ENCODE results near the gene LRRC63. TPM values are rescaled to one million over a fixed set of nuclear protein-coding genes. Genes with fewer than 3 reads are reported as not detected.
"Not testable (repeated sequence)": the region's sequence is repeated elsewhere in the genome, so short reads cannot be mapped to it uniquely, and the experiment has no call there.

Gene LRRC63, protein sequence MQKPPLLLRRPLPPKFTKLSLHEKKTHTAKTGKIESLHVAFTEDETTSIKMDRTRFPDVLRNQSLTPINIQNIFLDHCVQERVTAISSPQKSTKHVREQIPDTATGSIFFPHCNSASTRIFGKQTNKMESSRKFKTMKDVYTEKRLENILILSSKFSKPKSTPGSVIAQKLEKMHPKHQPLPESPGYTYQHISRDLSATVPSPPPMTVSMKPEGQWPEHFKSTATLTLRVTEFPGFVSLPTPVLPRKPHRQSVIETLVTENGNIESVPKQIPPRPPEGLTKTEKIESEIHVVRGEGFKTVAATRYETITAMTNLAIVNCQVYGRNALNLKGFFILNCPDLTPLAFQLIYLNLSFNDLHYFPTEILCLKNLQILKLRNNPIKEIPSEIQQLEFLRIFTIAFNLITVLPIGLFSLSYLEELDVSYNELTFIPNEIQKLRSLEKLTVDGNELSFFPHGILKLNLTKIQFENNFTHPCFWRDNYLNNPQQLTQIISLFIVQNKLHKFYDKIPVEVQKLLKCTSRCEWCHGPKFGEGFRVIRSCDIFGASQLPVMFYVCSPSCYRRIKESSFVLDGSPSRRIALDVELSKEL
- total RNA-seq (2014; rRNA removed; shearing (Covaris generic)) = not detected in 2 replicates

DNA sequence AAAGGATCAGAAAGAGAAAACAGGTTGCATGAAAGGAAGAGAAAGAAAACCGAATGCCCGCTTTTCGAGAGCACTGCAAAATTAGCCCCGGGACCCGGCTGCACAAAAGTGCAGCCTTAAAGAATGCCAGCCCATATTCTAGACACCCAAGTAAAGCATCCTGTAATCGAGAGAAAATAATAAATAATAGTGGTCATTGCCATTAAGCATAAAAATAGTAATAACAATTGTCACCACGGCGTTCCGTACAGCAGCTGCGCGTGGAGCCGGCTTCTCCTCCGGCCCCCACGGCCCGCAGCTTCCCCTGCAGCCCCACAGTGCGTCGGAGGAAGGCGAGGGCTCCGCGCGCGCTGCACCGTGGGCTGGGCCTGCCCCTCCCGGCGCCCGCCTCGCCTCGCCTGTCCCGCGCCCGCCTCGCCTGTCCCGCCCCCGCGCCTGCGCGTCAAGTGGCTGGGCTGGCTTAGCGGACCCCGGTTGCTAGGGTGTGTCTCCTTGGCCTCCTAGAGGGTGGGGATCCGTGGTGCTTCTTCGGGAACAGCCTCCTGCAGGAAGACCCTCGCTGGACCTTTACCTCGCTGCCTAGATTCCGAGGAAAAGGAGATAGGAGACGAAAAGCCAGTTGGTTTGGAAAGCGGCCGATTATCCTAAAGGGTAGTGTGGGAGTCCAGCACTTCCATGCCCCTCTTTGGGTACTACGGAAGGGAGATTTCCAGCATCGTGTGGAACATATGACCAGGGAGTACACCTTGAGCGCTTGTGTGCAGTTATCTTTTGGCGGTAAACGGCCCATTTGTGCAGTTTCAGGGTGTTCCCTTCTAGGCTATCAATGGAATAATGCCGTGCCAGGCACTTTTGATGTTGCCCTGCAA lies at the start of gene LRRC63:
Gene LRRC63 (plus strand): TSS at position 446 of the 869 bp plus-strand sequence. CDS start 1,107 bp downstream, outside the sequence.
- in situ Hi-C loops (cut with HindIII; ENCODE audit: low sequenced_read_pairs) = no loop called here
- DNase-seq (ENCODE audit: low spot score) = peak; percentile 6

DNA sequence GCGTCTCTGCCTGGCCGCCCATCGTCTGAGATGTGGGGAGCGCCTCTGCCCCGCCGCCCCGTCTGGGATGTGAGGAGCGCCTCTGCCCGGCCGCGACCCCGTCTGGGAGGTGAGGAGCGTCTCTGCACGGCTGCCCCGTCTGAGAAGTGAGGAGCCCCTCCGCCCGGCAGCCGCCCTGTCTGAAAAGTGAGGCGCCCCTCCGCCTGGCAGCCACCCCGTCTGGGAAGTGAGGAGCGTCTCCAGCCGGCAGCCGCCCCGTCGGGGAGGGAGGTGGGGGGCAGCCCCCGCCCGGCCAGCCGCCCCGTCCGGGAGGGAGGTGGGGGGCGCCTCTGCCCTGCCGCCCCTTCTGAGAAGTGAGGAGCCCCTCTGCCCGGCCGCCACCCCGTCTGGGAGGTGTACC lies 49.0 kb upstream of the LRRC63 start:
- in situ Hi-C loops (cut with HindIII; ENCODE audit: low sequenced_read_pairs); DNase-seq (ENCODE audit: low spot score): not testable (repeated sequence)

DNA sequence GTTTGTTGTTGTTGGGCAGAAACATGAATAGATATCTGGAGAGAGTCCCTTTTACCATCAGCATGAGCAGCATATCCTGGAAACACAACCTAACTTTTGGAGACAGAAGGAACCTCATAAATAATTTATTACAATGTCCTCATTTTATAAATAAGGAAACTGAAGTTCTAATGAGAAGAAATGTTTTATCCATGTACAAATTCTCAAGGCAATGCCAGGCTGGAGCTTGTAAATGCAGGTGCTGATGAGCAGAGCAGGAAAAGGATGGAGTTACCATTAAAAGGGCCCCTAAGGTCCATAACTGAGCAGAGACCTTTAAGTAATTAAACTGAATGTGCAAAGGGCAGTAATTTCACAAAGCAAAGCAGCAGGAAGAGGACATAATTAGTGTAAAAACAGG lies 47.1 kb upstream of the LRRC63 start:
- no peak for DNase-seq (ENCODE audit: low spot score)
- in situ Hi-C loops (cut with HindIII; ENCODE audit: low sequenced_read_pairs) = no loop called here

DNA sequence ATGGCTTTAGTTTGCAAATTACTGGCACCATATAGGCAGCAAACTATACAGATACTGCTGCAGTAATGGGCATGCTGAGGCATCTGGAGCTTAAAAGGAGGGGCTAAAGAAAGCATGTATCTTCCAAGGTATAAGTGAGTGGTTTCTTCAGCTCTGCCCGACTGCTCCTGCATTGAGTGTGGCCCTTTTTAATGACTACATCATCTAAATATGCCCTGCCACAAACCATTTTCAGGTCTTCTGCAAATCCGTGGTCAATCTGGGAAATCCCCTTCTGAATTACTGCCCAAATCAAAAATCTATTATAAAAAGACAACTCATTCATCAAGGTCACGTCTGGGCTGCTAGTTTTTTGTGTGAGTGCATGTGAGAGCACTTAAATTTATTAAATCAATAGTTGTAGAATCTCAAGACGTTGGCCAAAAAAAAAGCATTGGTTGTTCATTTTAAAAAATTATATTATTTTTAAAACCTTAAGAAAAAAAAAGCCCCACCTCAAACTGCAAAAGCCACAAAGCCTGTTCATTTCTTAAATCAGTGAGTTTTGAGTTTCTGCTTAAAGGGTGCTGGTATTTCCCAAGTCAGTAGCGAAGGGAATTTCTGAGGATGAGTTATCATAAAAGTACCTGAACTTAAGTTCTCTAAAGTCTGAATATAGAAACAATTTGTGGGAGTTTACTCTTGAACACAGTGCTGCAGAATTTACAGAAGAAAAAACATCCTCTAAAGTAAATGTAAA lies 46.1 kb upstream of the LRRC63 start:
- no peak for DNase-seq (ENCODE audit: low spot score)
- in situ Hi-C loops (cut with HindIII; ENCODE audit: low sequenced_read_pairs) = no loop called here

DNA sequence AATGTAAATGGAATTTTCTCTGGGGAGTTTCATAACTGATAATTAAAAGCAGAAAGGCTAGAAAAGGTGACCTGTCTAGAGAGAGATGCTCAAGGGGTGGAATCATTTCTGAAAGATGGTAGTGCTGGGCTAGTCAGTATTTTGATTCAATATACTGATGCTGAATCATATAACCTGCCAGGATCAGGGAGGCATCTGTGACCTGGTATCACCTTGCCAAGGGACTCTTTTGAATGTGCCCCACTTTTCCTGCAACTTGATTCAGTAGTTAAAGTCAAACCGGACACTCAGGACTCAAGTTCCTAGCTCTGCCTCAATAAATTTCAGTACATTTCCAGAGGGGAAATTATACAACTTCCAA lies 45.5 kb upstream of the LRRC63 start:
- no peak for DNase-seq (ENCODE audit: low spot score)
- in situ Hi-C loops (cut with HindIII; ENCODE audit: low sequenced_read_pairs) = no loop called here

DNA sequence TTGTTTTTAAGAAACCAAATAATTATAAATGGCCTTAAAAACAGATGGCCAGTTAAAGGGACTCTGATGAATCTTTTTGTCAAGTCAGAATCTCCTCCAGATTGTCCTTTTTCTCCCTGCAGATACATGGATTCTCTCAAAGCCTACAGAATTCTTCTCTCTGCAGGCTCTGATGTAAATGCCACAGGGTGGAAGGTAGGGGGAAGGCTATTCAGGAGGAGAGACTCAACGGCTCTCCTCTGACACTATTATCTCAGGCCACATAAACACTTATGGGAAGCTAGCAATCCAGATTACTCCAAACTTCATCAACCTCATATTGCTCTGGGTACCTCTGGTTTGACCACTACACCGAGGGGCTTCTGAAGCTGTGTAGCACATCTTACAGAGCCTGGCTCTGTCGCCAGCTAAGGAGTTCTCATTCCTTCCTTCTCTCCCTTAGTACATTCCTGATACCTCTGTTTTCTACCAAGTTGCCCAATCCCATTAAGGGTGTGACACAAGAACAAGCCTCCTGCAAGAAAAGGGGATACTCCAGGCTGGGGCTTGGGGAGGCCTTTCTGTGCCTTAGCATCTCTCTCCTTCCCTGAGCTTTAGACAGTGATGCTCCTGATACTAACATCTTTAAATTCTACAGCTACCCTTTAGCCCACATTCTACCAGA lies 44.6 kb upstream of the LRRC63 start:
- in situ Hi-C loops (cut with HindIII; ENCODE audit: low sequenced_read_pairs) = no loop called here
- DNase-seq (ENCODE audit: low spot score) = no peak

DNA sequence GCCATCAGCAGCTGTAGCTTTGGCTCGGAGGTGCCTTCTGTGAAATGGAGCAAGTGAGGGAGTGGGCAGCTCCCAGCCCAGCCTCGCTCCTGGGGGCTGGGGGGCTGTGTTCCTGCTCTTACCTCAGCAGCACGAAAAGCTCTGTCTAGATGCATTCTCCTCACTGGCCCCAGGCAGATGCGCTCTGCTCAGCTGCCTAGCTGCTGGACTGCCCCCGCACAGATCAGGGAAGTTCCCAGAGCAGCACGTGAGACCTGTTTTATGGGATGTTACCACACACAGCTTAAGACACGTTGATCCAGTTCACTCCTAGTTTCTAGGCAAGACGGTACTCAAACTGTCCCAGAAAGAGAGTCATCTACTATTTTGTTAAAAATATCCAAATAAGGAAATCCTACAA lies 43.4 kb upstream of the LRRC63 start:
- no peak for DNase-seq (ENCODE audit: low spot score)
- in situ Hi-C loops (cut with HindIII; ENCODE audit: low sequenced_read_pairs) = no loop called here

DNA sequence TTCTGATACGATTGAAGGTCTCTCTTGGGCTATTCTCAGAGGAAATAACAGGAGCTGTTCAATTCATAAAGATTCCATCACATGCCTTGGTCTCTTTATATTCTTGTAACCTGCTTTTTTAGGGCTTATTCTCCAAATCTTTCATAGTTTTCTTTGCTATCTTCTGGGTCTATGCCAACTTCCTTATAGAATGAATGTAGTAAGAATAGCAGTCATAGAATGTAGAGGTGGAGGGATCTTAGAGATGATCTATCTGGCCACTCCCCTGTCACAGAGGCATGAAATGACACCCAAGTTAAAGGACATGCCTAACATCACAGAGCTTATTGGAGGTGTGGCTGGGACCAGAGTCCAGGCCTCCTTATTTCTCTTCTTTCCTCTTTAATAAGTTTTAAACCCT lies 42.9 kb upstream of the LRRC63 start:
- in situ Hi-C loops (cut with HindIII; ENCODE audit: low sequenced_read_pairs) = no loop called here
- DNase-seq (ENCODE audit: low spot score) = no peak

DNA sequence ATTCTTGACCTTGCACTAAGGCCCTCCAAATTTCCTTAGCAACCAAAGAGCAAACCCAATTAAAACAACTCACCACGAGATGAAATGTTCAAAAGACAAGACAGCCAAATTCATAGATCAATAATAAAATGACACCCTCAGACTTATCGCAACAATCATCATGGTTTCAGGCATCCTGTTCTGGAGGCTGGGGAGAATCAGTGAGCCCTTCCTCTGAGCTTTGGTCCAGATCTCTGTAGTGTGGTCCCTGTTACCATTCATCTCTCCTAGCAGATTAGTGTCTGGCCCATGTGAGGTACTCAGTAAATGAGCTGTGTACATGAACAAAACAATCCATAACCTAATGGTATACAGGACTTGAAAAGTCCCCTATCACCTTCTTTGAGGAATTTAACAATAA lies 42.0 kb upstream of the LRRC63 start:
- in situ Hi-C loops (cut with HindIII; ENCODE audit: low sequenced_read_pairs) = no loop called here
- DNase-seq (ENCODE audit: low spot score) = no peak

DNA sequence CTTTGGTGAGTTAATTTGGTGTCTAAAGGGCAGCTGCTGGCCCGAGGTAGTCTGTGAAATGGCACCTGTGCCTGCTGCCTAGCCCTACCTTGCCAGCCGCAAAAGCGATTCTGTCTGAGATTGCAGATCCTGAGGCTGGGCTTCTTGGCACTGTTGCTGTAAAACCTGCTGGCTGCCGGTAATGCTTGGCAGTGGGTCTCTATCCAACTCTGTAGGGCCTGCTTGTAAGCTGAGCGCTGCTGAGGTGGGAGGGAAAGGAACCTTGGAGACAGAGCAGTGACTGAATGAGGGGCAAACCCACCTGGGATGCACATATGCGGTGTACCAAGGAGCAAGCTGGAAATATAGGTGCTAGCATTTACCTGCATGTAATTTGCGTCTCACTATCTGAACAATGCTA lies 41.5 kb upstream of the LRRC63 start:
- in situ Hi-C loops (cut with HindIII; ENCODE audit: low sequenced_read_pairs) = no loop called here
- peak; percentile 74 for DNase-seq (ENCODE audit: low spot score)

DNA sequence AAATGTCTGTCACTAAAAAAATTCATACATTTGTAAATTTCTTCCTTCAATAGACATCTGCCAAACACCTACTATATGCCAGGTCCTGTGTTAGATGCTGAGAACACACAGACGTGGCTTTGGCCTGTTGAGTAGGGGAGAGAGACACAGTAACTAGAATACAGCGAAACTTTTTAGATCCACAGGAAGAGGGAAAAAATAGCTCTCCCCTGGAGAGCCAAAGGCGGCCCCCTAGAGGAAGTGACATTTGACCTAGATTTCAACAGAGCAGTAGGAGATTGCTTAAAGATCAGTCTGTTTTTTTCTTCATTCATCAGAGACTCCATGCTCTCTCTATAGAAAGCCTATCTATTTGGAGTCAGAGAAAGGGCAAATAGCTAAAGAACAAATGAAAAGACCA lies 41.0 kb upstream of the LRRC63 start:
- in situ Hi-C loops (cut with HindIII; ENCODE audit: low sequenced_read_pairs) = no loop called here
- DNase-seq (ENCODE audit: low spot score) = no peak

DNA sequence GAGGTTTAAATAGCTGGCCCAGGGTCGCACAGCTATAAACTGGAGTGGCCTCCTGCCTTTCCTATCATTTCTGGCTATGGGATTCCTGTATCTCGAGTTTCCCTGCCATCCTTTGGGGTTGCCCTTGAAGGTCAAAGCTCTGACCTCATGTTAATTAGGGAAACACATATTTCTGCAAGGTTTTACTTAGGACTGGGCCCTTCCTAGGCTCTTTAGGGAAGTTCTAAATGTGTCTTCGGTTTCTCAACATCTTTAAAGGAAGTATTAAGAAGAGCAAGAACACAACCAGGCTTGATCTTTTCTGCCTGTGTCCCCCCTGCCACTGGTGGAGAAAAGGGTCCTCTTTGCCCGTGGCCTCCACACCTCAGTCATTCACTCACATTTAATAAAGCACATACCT lies 40.5 kb upstream of the LRRC63 start:
- in situ Hi-C loops (cut with HindIII; ENCODE audit: low sequenced_read_pairs) = no loop called here
- DNase-seq (ENCODE audit: low spot score) = no peak

DNA sequence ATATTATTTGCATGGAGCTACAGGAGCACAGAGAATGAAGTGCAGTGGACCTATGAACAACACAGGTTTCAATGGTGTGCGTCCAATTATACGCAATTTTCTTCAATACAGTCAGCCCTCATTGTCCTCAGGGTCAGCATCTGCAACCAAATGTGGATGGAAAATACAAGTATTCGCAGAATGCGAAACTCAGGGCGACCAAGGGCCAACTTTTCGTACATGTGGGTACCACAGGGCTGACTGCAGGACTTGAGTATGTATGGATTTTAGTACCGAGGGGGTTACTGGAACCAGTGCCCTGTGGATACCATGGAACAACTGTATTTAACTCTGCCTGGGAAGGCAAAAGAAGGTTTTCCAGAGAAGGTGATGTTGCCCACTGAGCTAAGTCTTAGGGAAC lies 40.0 kb upstream of the LRRC63 start:
- in situ Hi-C loops (cut with HindIII; ENCODE audit: low sequenced_read_pairs) = no loop called here
- no peak for DNase-seq (ENCODE audit: low spot score)

DNA sequence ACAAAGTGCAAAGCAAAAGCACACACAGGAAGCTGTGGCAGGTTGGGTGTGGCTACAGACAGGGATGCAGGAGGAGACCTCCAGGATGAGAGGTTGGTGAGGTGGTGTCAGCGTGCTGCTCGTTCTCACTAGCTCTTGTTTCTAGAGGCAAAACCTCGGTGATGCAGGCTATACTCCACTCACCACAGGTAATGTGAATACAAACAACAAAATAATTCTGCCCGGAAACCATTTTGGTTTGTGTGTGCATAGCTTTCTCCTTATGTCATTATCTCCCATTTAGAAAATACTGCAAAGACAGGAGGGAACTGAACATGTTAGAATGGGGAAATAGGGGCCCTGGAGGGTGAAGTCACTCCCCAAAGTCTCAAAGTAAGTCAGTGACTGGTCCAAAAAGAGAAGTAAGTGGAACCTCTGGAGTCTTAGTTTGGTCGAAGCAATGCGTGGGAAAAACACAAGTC lies 39.2 kb upstream of the LRRC63 start:
- no peak for DNase-seq (ENCODE audit: low spot score)
- in situ Hi-C loops (cut with HindIII; ENCODE audit: low sequenced_read_pairs) = no loop called here

DNA sequence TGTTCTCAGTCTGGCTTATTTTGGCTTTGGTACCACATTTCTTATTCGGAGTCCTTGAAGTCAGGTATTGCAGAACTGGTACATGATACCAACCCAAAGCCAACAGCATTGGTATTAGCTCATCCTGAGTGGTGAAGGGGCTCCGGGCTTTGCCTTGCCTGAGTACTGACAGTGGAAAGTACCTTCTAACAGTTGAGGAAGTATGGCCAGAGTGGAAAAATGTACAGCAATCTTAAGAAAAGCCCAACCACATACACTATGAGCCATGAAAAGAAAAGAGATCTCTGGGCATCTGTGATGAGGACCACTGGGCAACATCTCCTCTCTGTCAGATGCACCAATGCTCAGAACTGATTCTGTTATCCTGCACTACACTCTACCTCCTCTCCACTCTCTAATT lies 38.1 kb upstream of the LRRC63 start:
- in situ Hi-C loops (cut with HindIII; ENCODE audit: low sequenced_read_pairs) = no loop called here

DNA sequence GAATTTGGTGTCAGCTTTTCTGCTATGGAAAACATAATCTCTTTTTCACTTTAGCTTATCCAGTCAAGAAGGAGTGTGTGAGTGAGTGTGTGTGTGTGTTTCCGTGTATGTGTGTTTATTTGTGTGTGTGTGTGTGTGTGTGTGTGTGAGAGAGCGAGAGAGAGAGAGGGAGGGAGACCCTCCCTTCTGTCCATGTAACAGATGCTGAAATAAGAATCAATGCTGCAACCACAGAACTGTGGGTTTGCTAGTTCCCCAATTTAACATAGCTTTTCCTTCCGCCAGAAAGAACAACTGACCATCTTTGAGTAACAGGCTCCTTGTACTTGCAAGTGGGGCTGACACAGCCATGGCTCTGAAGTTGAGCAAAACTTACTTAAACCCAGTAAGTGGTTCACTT lies 35.0 kb upstream of the LRRC63 start:
- DNase-seq (ENCODE audit: low spot score) = no peak
- in situ Hi-C loops (cut with HindIII; ENCODE audit: low sequenced_read_pairs) = no loop called here

More for the DNA sequence above, 38.1 kb upstream of the LRRC63 start:
- DNase-seq (ENCODE audit: low spot score) = no peak

DNA sequence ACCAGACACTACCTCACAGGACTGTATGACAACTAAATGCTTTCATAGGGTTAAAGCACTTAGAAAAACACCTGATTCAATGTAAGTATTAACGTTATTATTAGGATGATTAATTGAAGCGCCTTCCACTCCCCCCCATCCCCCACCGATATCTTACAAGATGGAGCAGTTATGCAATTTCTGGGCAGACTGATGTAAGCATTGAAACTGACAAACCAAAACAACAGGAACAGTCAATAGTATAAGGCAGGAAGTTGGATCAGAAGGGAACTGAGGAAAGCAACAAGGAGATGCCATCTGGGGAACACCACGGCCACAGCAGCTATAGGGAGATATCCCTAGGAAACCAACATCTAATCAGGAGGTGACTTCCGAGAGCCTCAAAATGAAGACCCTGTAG lies 33.6 kb upstream of the LRRC63 start:
- no peak for DNase-seq (ENCODE audit: low spot score)
- in situ Hi-C loops (cut with HindIII; ENCODE audit: low sequenced_read_pairs) = no loop called here

DNA sequence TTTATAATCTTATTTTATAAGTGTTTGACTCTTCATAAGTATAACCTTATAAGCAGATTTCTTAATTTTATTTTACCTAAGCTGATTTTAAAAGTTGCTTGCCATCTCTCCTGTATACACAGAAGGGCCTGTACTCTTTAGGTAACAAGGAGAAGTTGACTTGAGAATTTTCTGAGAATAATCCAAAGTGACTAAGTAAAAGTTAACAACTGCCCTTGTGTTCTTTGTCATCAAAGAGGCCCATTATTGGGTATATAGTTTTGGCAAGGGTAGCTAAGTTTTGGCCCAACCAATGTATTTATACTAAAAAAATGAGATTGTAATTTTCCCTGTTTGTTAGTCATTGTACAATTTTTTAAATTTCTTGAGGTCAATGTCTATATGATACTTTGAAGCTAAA lies 32.9 kb upstream of the LRRC63 start:
- in situ Hi-C loops (cut with HindIII; ENCODE audit: low sequenced_read_pairs) = no loop called here

DNA sequence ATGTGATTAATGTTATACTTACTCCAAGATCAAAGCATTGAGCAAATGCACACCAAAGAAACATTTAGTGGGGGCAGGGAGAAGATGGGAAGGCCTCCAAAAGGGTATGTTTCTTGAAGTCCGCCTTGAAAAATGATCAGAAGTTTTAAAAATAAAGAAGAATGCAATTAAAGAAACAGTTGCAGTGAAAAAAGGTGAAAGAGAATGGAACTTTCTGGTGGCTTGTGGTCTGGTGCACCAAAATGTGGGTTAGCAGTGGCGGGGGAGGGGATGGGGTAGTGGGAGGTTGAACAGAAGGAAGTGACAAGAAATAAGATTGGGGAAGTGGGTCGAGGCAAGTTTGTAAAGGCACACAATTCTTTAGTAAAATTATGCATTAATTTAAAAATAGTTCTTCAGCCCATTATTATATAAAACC lies 32.2 kb upstream of the LRRC63 start:
- DNase-seq (ENCODE audit: low spot score) = no peak

More for the DNA sequence above, 32.9 kb upstream of the LRRC63 start:
- no peak for DNase-seq (ENCODE audit: low spot score)

More for the DNA sequence above, 32.2 kb upstream of the LRRC63 start:
- in situ Hi-C loops (cut with HindIII; ENCODE audit: low sequenced_read_pairs) = no loop called here

Measured in G401 (cell line).